Tibial nerve (tissue), 4 donors: ENCODE results near the gene KDM4C. TPM values are rescaled to one million over a fixed set of nuclear protein-coding genes. Genes with fewer than 3 reads are reported as not detected.

Experiments used
- DNase-seq, 2 donors: peaks; one replicate each; pipeline ENCODE4 v3.0.0-alpha.2; 2019; ENCODE audit warnings: low spot score in 2 of 2
- H3K27ac ChIP-seq, 4 donors: fragments of 200-600 bp; sonication (generic) in 3 of 4; one replicate each; pipeline ENCODE4 v1.5.1; 2017 to 2019; ENCODE audit warnings: mild to moderate bottlenecking in 1 of 4
- H3K27me3 ChIP-seq, 2 donors: fragments of 200-600 bp; sonication (generic) in 1 of 2; one replicate each; pipeline versions ENCODE4 v1.5.1 to v1.6.0; 2017 to 2019
- H3K36me3 ChIP-seq, 3 donors: fragments of 200-600 bp; sonication (generic); one replicate each; pipeline ENCODE4 v1.5.1; 2018 to 2019
- H3K4me1 ChIP-seq, 4 donors: fragments of 200-600 bp; sonication (generic) in 3 of 4; one replicate each; pipeline ENCODE4 v1.5.1; 2017 to 2019
- H3K4me3 ChIP-seq, 4 donors: fragments of 200-600 bp; sonication (generic) in 3 of 4; one replicate each; pipeline ENCODE4 v1.5.1; 2017 to 2019; ENCODE audit warnings: mild to moderate bottlenecking in 1 of 4, moderate library complexity in 1 of 4
- H3K9me3 ChIP-seq, 4 donors: fragments of 200-600 bp; sonication (generic) in 3 of 4; one replicate each; pipeline ENCODE4 v1.5.1; 2017 to 2019
- EP300 ChIP-seq, 2 donors: sonication (generic); formaldehyde crosslinking; IDR thresholded peaks; one replicate each; pipeline ENCODE4 v1.6.1; 2017; ENCODE audit warnings: antibody characterized with exemption in 2 of 2, mild to moderate bottlenecking in 1 of 2
- POLR2A ChIP-seq, 2 donors: fragments of 450-650 bp; IDR thresholded peaks; one replicate each; pipeline ENCODE4 v1.6.1; 2017; ENCODE audit warnings: antibody characterized with exemption in 2 of 2, mild to moderate bottlenecking in 2 of 2, moderate library complexity in 2 of 2
- WGBS, 2 donors: methylation state at CpG; one replicate each; pipeline ENCODE4 v1.1.5; 2018; 5-methylcytosine and 5-hydroxymethylcytosine counted together
- total RNA-seq, 4 donors: library from RNA; depleted of rRNA; stranded (reverse); fragments of >200 nt; gene quantifications; one replicate each; pipeline ENCODE4 v1.1.0, GENCODE V29; 2016
- TF ChIP-seq, protein P1 (sequence below), 5 experiments: fragments of 200-600 bp in 3 of 5; fragments of 450-650 bp in 2 of 5; sonication (generic) in 3 of 5; IDR thresholded peaks; one replicate each; pipeline ENCODE4 v1.5.1; 2016 to 2019; ENCODE audit warnings: antibody characterized with exemption in 5 of 5, mild to moderate bottlenecking in 3 of 5, moderate library complexity in 2 of 5

Gene KDM4C
- total RNA-seq, 4 donors from 2014 or later = 27.8 to 47.7 (median 38.1) TPM

DNA sequence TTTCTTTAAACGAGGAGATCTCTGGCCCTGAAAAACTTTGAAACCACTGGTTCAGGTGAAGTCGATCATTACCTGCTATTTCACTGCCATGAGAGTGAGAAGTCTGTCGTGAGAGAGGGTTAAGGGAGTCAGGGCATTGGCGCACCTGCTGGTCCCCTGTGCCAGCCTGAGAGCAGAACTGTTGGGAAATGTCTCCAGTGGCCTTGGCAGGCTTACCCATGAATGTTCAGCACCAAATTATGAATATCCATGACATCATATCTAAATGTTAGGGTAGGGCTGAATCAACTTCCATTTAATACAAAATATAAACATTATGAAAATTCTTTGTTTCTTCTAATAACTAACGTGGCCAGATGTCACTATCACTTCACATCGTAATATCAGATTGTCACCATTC lies 379.3 kb downstream of the KDM4C start:
- no peak overlapping the region for H3K27ac ChIP-seq
- H3K9me3 ChIP-seq = no peaks in the 10 kb centered on the region
- TF ChIP-seq POLR2A (IDR thresholded peaks at IDR 0.05) = no peak
- TF ChIP-seq EP300 (IDR thresholded peaks at IDR 0.05) = no peak
- TF ChIP-seq, protein P1, sequence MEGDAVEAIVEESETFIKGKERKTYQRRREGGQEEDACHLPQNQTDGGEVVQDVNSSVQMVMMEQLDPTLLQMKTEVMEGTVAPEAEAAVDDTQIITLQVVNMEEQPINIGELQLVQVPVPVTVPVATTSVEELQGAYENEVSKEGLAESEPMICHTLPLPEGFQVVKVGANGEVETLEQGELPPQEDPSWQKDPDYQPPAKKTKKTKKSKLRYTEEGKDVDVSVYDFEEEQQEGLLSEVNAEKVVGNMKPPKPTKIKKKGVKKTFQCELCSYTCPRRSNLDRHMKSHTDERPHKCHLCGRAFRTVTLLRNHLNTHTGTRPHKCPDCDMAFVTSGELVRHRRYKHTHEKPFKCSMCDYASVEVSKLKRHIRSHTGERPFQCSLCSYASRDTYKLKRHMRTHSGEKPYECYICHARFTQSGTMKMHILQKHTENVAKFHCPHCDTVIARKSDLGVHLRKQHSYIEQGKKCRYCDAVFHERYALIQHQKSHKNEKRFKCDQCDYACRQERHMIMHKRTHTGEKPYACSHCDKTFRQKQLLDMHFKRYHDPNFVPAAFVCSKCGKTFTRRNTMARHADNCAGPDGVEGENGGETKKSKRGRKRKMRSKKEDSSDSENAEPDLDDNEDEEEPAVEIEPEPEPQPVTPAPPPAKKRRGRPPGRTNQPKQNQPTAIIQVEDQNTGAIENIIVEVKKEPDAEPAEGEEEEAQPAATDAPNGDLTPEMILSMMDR (IDR thresholded peaks at IDR 0.05) = no peak
- 88 to 95% methylated on average over 6 of the region's 6 CpGs for WGBS, 2 donors
- H3K27me3 ChIP-seq = no peaks in the 10 kb centered on the region
- H3K36me3 ChIP-seq = peaks cover 0 to 36% (median 0%) of the 10 kb centered on the region in 3 donors
- no peak overlapping the region for H3K4me3 ChIP-seq
- DNase-seq = no peak
- no peaks in the 10 kb centered on the region for H3K4me1 ChIP-seq

DNA sequence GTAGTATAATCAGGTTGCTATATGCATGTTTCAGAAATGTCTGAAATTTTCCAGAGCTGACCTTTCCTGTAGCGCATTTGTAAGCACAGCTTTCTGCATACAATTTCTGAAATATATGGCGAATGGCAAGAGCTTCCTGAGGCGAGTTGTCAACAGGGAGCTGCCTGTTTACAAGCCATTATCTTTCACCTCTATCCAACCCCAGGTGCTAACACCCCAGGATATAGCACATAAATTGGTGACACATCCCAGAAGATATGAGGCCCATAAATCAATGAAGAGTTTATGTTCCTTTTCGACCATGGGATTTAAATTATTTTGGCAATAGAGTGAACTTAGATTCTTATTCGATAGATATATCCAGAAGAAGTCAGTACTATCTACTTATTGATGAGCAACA lies 379.8 kb downstream of the KDM4C start:
- H3K4me3 ChIP-seq = no peak overlapping the region
- no peaks in the 10 kb centered on the region for H3K27me3 ChIP-seq
- no peak for DNase-seq

GRCh38 chr9:7139886-7140285 lies 382.1 kb downstream of the KDM4C start:
- no peak overlapping the region for H3K4me3 ChIP-seq
- no peak for DNase-seq
- no peaks in the 10 kb centered on the region for H3K27me3 ChIP-seq
- H3K36me3 ChIP-seq = peaks cover 0 to 16% (median 0%) of the 10 kb centered on the region in 3 donors
- TF ChIP-seq EP300 (IDR thresholded peaks at IDR 0.05) (no peak), POLR2A (IDR thresholded peaks at IDR 0.05) (no peak)
- TF ChIP-seq, protein P1 (IDR thresholded peaks at IDR 0.05) = no peak
- H3K4me1 ChIP-seq = no peaks in the 10 kb centered on the region
- WGBS, 2 donors = 88 to 93% methylated on average over 4 of the region's 4 CpGs
- no peaks in the 10 kb centered on the region for H3K9me3 ChIP-seq
- H3K27ac ChIP-seq = no peak overlapping the region

More for the DNA sequence above, 379.8 kb downstream of the KDM4C start:
- TF ChIP-seq POLR2A (IDR thresholded peaks at IDR 0.05) (no peak), EP300 (IDR thresholded peaks at IDR 0.05) (no peak)
- TF ChIP-seq, protein P1 (IDR thresholded peaks at IDR 0.05) = no peak
- Histone ChIP-seq H3K9me3 (no peaks in the 10 kb centered on the region), H3K4me1 (no peaks in the 10 kb centered on the region), H3K36me3 (peaks cover 0 to 32% (median 0%) of the 10 kb centered on the region in 3 donors), H3K27ac (no peak overlapping the region)
- 80% methylated on average over 5 of the region's 5 CpGs for WGBS, 2 donors

DNA sequence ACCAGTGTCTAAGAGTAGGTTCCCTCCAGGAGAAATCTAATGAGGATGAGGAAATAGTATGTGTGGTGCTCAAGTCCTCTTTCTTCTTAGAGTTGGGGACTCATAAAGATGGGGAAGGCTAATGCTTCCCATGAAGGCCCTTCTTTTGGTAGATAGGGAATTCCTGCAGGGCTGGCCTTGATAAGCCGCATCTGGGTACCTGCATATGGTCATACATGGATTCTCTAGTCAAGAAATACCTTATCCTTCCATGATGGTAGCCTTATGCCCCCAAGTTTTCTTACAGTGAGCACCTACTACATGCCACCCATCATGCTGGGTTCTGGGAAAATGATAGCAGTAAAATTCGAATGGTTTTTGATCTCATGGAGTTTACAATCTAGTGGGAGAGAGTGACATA lies 382.6 kb downstream of the KDM4C start:
- WGBS, 2 donors = 96 to 98% methylated on average over 2 of the region's 2 CpGs
- TF ChIP-seq, protein P1 (IDR thresholded peaks at IDR 0.05) = no peak
- TF ChIP-seq POLR2A (IDR thresholded peaks at IDR 0.05) = no peak
- TF ChIP-seq EP300 (IDR thresholded peaks at IDR 0.05) = no peak

GRCh38 chr9:7143645-7144200 lies 385.9 kb downstream of the KDM4C start:
- H3K27ac ChIP-seq = no peak overlapping the region
- no peaks in the 10 kb centered on the region for H3K9me3 ChIP-seq
- WGBS, 2 donors = 95 to 97% methylated on average over 2 of the region's 2 CpGs
- H3K27me3 ChIP-seq = no peaks in the 10 kb centered on the region
- H3K4me3 ChIP-seq = no peak overlapping the region
- H3K36me3 ChIP-seq = peaks cover 0 to 20% (median 0%) of the 10 kb centered on the region in 3 donors
- TF ChIP-seq, protein P1 (IDR thresholded peaks at IDR 0.05) = no peak
- no peak for TF ChIP-seq POLR2A (IDR thresholded peaks at IDR 0.05)
- TF ChIP-seq EP300 (IDR thresholded peaks at IDR 0.05) = no peak
- DNase-seq = no peak
- H3K4me1 ChIP-seq = peaks cover 0 to 17% (median 0%) of the 10 kb centered on the region in 4 donors

More for the DNA sequence above, 382.6 kb downstream of the KDM4C start:
- Histone ChIP-seq H3K4me1 (no peaks in the 10 kb centered on the region), H3K4me3 (no peak overlapping the region), H3K27ac (no peak overlapping the region), H3K27me3 (no peaks in the 10 kb centered on the region), H3K36me3 (peaks cover 0 to 11% (median 0%) of the 10 kb centered on the region in 3 donors), H3K9me3 (no peaks in the 10 kb centered on the region)
- DNase-seq = no peak
